TTC549 (cell line): ENCODE data around the gene SNRNP35.
"Not testable (repeated sequence)": the region's sequence is repeated elsewhere in the genome, so short reads cannot be mapped to it uniquely, and the experiment has no call there.

Experiments used
- FAIRE-seq: peaks from 2 replicates; lab custom pipeline; 2012; peaks lifted over from hg19 to GRCh38; lab: Jason Lieb, UNC

SNRNP35 gene

GRCh38 chr12:123457980-123458779, at the start of gene SNRNP35:
SNRNP35 (plus strand) TSS chr12:123458139; CDS start chr12:123465541, 7,402 bp downstream.
- FAIRE-seq, result no peak

GRCh38 chr12:123408619-123409018, 49.3 kb upstream of the SNRNP35 start:
- FAIRE-seq, result not testable (repeated sequence)

GRCh38 chr12:123409284-123410040, 48.5 kb upstream of the SNRNP35 start:
- FAIRE-seq, result not testable (repeated sequence)

- FAIRE-seq, result no peak
Observed at GRCh38 chr12:123410041-123410412, 47.9 kb upstream of the SNRNP35 start.

GRCh38 chr12:123421314-123421713, 36.6 kb upstream of the SNRNP35 start:
- no peak for FAIRE-seq

- FAIRE-seq, result no peak
Observed at GRCh38 chr12:123427036-123427769, 30.7 kb upstream of the SNRNP35 start.

- no peak for FAIRE-seq
Observed at GRCh38 chr12:123428591-123428990, 29.3 kb upstream of the SNRNP35 start.

GRCh38 chr12:123429101-123429500, 28.8 kb upstream of the SNRNP35 start:
- not testable (repeated sequence) for FAIRE-seq

- FAIRE-seq, result not testable (repeated sequence)
Observed at GRCh38 chr12:123431951-123432817, 25.8 kb upstream of the SNRNP35 start.

- no peak for FAIRE-seq
Observed at GRCh38 chr12:123433615-123434014, 24.3 kb upstream of the SNRNP35 start.

- no peak for FAIRE-seq
Observed at GRCh38 chr12:123435636-123436016, 22.3 kb upstream of the SNRNP35 start.

- no peak for FAIRE-seq
Observed at GRCh38 chr12:123436017-123436964, 21.6 kb upstream of the SNRNP35 start, which contains the start of gene RILPL2. RILPL2 (minus strand) TSS chr12:123436684; CDS start chr12:123436420, 264 bp downstream.

GRCh38 chr12:123441523-123442164, 16.3 kb upstream of the SNRNP35 start:
- FAIRE-seq, result no peak

- no peak for FAIRE-seq
Observed at GRCh38 chr12:123442774-123443173, 15.2 kb upstream of the SNRNP35 start.

- FAIRE-seq, result no peak
Observed at GRCh38 chr12:123444092-123445026, 13.6 kb upstream of the SNRNP35 start.

- FAIRE-seq, result no peak
Observed at GRCh38 chr12:123445388-123446332, 12.3 kb upstream of the SNRNP35 start.

GRCh38 chr12:123446333-123446713, 11.6 kb upstream of the SNRNP35 start:
- no peak for FAIRE-seq
